ENCODE measurements around the gene TTYH3. TPM values are rescaled to one million over a fixed set of nuclear protein-coding genes. Genes with fewer than 3 reads are reported as not detected.

TTYH3 gene
- total and polyA plus RNA-seq, 2 of the 13 experiments (the other 11 are each of a cell fraction or from before 2014, with no cell fraction given): 26.3 to 50.0 TPM

GRCh38 chr7:2681929-2682799 lies 50.4 kb downstream of the TTYH3 start:
- no peak overlapping the region for H3K27ac ChIP-seq (ENCODE audit: extremely low read length, insufficient read depth, low read length)
- in situ Hi-C loops (cut with HindIII; ENCODE audit: extremely low pct_ligation_motif_present, low pct_unique_long_range_greater_than_20kb): no loop called here
- no peak overlapping the region for H2AFZ ChIP-seq (ENCODE audit: low read length)
- H3K36me3 ChIP-seq (replicated peaks in 1 of 2; ENCODE audit: control insufficient read depth in 1 of 2, insufficient read depth in 2 of 2, low read length in 2 of 2): no peaks in the 10 kb centered on the region
- no peak overlapping the region for H3K9ac ChIP-seq (ENCODE audit: insufficient read depth, low read depth, low read length)
- FAIRE-seq: no peak
- POLR2A ChIA-PET: interaction anchor here (1.1 to 1.5 kb wide), 2 partner anchors 10 to 73 kb away, joined by 3 to 4 read pairs; no protein-coding TSS in a partner anchor
- no peaks in the 10 kb centered on the region for H4K20me1 ChIP-seq (ENCODE audit: insufficient read depth, low read length)
- BruUV-seq (replicated peaks): no TSS peak
- peaks cover 8 to 58% of the 10 kb centered on the region in 2 experiments; a peak in 4 of 5 replicates for H3K27me3 ChIP-seq (ENCODE audit: control insufficient read depth in 1 of 2, insufficient read depth in 2 of 2, low read length in 2 of 2)
- peaks cover 15% of the 10 kb centered on the region for H3K4me1 ChIP-seq (ENCODE audit: insufficient read depth, low read length)
- intact Hi-C loops (cut with micrococcal nuclease; ENCODE audit: unreplicated experiment): loop anchor here (1.0 to 5.0 kb wide), 2 partner anchors 115 to 230 kb away; no protein-coding TSS in a partner anchor
- WGBS (ENCODE audit: low lambda C conversion rate): 27% methylated on average over 4 of the region's 27 CpGs
- H3K79me2 ChIP-seq (ENCODE audit: insufficient read depth, low read length): no peaks in the 10 kb centered on the region
- ATAC-seq: peak; percentile 33
- no peak for DNase-seq (ENCODE audit: low spot score)
- no peak overlapping the region for H3K4me3 ChIP-seq (replicated peaks in 1 of 3; ENCODE audit: insufficient read depth in 1 of 3, low read depth in 2 of 3, low read length in 3 of 3)
- no peak overlapping the region for H3K4me2 ChIP-seq (ENCODE audit: low read depth, low read length)
- TF ChIP-seq ZNF777 (CRISPR knock-in tag; IDR thresholded peaks at IDR 0.05) (peak; percentile 20; the same call in 1 of the 2 replicates), NR2F2 (IDR thresholded peaks at IDR 0.05; ENCODE audit: borderline replicate concordance, low read depth) (no peak), ZNF687 (CRISPR knock-in tag; IDR thresholded peaks at IDR 0.05) (peak; percentile 16; the same call in 1 of the 2 replicates)
- CTCF ChIA-PET (ENCODE audit: low intra/inter-chr PET ratio, low total read pairs): no interaction called here
- no peaks in the 10 kb centered on the region for H3K9me3 ChIP-seq (ENCODE audit: low read length)

All from HepG2 (cell line).